GM18508 (cell line): Measurements from ENCODE around the gene LRP4.
"Not testable (repeated sequence)": the region's sequence is repeated elsewhere in the genome, so short reads cannot be mapped to it uniquely, and the experiment has no call there.

Source experiments
- ATAC-seq: cut with Tn5 transposase; IDR thresholded peaks from one replicate; pipeline ENCODE4 v1.9.1; 2021; ENCODE audit warnings: moderate number of reproducible peaks; ENCODE audit not compliant: insufficient read depth, unreplicated experiment

The LRP4 gene, protein sequence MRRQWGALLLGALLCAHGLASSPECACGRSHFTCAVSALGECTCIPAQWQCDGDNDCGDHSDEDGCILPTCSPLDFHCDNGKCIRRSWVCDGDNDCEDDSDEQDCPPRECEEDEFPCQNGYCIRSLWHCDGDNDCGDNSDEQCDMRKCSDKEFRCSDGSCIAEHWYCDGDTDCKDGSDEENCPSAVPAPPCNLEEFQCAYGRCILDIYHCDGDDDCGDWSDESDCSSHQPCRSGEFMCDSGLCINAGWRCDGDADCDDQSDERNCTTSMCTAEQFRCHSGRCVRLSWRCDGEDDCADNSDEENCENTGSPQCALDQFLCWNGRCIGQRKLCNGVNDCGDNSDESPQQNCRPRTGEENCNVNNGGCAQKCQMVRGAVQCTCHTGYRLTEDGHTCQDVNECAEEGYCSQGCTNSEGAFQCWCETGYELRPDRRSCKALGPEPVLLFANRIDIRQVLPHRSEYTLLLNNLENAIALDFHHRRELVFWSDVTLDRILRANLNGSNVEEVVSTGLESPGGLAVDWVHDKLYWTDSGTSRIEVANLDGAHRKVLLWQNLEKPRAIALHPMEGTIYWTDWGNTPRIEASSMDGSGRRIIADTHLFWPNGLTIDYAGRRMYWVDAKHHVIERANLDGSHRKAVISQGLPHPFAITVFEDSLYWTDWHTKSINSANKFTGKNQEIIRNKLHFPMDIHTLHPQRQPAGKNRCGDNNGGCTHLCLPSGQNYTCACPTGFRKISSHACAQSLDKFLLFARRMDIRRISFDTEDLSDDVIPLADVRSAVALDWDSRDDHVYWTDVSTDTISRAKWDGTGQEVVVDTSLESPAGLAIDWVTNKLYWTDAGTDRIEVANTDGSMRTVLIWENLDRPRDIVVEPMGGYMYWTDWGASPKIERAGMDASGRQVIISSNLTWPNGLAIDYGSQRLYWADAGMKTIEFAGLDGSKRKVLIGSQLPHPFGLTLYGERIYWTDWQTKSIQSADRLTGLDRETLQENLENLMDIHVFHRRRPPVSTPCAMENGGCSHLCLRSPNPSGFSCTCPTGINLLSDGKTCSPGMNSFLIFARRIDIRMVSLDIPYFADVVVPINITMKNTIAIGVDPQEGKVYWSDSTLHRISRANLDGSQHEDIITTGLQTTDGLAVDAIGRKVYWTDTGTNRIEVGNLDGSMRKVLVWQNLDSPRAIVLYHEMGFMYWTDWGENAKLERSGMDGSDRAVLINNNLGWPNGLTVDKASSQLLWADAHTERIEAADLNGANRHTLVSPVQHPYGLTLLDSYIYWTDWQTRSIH (N-terminal part only)

GRCh38 chr11:46918083-46918787 lies at the start of gene LRP4:
LRP4 (minus strand) TSS chr11:46918550; CDS start chr11:46918379, 171 bp downstream.
- no peak for ATAC-seq

- no peak for ATAC-seq
These were observed 49.6 kb upstream of the LRP4 start for GRCh38 chr11:46967962-46968361.

DNA sequence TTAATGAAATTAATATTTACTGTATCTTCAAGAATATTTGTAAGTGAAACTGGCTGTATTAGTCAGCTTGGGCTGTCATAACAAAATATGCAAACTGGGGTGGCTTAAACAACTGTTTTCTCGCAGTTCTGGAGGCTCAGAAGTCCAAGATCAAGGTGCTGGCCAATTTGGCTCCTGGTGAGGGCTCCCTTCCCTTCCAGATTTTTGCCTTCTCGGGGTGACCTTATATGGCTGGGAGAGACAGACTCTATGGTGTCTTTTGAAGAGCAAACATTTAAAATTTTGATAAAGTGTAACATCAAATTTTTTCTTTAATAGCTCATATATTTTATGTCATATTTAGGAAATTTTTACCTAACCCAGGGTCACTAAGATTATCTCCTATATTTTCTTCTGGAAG lies 48.4 kb upstream of the LRP4 start:
- ATAC-seq = no peak

GRCh38 chr11:46963844-46964243 lies 45.5 kb upstream of the LRP4 start:
- no peak for ATAC-seq

DNA sequence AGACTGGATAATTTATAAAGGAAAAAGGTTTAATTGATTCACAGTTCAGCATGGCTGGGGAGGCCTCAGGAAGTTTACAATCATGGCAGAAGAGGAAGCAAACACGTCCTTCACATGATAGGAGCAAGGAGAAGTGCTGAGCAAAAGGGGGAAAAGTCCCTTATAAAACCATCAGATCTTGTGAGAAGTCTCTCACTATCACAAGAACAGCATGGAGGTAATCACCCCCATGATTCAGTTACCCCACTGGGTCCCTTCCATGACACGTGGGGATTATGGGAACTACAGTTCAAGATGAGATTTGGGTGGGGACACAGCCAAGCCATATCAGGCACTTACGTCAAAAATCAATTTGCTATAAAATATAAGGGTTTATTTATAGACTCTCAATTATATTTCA lies 43.5 kb upstream of the LRP4 start:
- ATAC-seq = not testable (repeated sequence)

GRCh38 chr11:46961041-46961440 lies 42.7 kb upstream of the LRP4 start:
- no peak for ATAC-seq

DNA sequence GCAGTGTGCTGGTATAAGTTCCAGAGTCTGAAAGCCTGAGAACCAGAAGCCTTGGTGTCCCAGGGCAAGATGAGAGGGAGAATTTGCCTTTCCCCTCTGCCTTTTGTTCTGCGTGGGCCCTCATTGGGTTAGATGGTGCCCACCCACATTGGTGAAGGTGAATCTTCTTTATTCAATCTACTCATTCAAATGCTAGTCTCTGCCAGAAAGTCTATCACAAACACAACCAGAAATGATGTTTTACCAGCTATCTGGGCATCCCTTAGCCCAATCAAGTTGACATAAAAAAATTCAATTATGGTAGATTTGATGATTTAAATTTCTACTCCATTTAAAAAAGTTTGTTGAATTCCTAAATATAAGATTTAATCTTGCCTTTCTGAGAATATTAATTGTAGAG lies 40.4 kb upstream of the LRP4 start:
- no peak for ATAC-seq

DNA sequence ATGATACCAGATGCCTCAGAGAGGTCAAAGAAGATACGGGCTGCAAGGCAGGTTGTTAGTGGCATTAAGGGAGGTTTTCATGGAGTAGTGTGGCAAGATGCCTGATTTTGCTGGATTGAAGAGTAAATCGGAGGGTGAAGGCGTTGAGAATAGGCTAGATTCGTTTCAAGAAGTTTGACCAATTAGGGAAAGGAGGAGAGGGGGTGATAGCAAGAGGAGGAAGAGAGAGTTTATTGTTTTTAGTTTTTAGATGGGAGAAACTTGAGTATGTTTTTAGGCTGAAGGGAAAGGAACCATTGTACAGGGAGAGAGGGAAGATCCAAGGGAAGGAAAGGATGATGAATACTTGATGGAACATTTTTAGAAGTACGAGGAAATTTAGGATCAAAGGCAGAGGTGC lies 34.7 kb upstream of the LRP4 start:
- ATAC-seq = no peak

GRCh38 chr11:46952553-46952952 lies 34.2 kb upstream of the LRP4 start:
- ATAC-seq = no peak

DNA sequence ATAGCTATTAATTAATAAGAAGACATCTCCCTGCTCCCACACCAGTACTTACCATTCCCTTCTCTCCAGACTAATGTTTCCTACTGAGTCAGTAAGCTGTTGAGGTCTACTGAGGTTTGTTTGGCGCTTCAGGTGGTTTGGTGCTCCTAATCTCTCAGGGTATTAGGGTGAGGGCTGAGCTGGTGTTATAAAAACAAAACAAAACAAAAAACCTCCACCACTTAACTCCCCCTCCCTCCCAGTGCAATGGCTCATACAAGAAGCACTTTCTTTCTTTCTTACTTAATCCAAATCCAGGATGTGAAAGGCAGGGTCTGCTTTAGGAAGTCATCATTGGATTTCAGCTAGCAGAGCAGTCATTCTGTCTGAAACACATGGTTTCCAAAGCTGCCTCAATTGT lies 33.5 kb upstream of the LRP4 start:
- no peak for ATAC-seq

DNA sequence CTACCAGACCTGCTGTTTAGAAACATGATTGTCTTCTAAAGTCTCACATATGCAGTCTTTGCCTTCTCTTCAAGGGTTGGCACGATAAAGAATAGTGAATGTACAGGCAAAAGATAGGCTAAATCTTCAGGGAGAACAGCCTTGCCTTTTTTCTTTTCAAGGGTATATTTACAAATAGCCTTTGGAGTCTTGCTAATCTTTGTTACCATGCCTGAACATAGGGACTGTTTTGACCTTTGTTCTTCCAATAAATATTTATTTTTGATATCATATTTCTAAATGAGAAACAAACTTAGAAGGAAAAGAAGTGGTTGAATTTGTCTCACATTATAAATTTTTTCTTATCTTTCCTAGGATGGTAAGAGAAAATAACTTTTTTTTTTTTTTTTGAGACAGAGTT lies 30.9 kb upstream of the LRP4 start:
- no peak for ATAC-seq

DNA sequence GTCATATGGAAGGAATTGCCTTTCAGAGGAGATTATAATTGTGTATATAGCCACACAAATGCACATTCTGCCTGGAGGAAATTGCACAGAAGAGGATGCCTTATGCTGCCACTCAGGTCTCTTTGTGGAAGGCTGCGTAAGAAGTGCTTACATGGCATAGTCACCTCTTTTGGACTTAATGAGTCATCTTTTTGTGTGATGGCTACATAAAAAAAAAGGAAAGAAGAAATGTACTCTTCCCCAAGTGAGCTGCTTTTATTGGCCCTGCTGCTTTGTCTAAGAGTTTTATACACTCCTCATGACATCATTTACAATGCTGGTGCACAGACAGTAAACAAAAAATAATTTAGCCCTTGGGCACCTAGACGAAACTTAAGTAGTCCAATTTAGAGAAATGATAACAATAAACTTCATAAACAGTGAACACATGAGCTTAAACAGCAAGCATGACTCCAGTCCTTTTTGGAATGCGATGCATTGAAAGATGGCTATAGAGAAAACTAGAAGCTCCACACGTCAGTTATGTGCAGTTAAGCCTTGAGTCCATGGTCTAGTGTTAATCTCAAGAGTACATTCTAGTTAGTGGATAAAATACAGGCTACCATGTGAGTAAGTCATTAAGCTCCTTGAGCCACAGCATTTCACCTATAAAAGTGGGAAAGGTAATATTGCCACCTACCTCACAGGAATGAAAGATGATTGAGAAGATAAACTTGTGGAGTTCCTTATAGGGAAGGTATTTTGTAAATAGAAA lies 30.2 kb upstream of the LRP4 start:
- no peak for ATAC-seq

DNA sequence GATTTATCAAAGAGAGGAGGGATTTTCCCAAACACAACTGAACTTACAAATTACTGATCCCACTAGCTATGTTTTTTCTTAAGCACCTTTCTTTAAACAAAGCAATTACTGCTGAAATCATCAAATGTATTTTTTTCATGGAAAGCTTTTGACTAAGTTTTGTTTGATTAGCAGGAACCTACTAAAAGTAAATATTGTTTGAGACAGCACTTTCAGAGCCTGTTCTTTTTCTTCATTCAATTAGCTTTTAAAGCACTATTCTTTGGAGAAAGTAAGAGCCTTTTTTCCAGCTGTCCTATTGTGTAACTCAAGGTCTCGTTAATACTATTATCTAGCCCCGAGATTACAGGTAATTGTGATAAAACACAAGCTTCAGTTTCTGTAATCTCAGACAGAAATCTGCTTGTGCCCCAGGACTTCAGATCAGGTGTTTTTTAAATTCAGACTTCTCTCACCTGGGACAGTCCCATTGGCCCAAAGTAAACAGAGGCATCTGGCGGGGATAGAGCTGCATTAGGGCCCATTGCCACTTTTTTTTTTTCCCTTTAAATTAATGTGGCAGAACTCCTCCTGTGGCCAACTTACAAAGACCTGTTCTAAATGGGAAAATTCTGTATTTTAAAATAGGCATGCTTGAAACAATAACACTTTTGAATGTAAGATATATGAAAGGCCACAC lies 29.2 kb upstream of the LRP4 start:
- ATAC-seq = no peak

GRCh38 chr11:46944356-46945075 lies 26.2 kb upstream of the LRP4 start:
- ATAC-seq = no peak

GRCh38 chr11:46942172-46942571 lies 23.8 kb upstream of the LRP4 start:
- no peak for ATAC-seq

- ATAC-seq = peak; percentile 83
These were observed 18.1 kb upstream of the LRP4 start, which contains the start of gene CSTPP1 for GRCh38 chr11:46936138-46937110. CSTPP1 (plus strand) TSS chr11:46936761; CDS start chr11:46936806, 45 bp downstream.

GRCh38 chr11:46930089-46930488 lies 11.7 kb upstream of the LRP4 start:
- ATAC-seq = no peak
